Mucosa of descending colon (tissue), 3 donors: ENCODE measurements around the gene SLC9A3. TPM values are rescaled to one million over a fixed set of nuclear protein-coding genes. Genes with fewer than 3 reads are reported as not detected.

Experiments
- ATAC-seq: fragments of 200-7000 bp; cut with Tn5 transposase; one replicate; pipeline ENCODE4 v1.9.1; 2020; ENCODE audit warnings: mild to moderate bottlenecking, moderate library complexity
- DNase-seq, 3 donors: peaks; one replicate each; pipeline ENCODE4 v3.0.0-alpha.2; 2020
- H3K36me3 ChIP-seq: fragments of 200-600 bp; one replicate; pipeline ENCODE4 v1.8.0; 2021; ENCODE audit warnings: low read depth, mild to moderate bottlenecking
- H3K4me1 ChIP-seq: fragments of 200-600 bp; one replicate; pipeline ENCODE4 v1.8.0; 2021; ENCODE audit warnings: low read depth, mild to moderate bottlenecking
- H3K4me3 ChIP-seq: fragments of 200-600 bp; one replicate; pipeline ENCODE4 v1.8.0; 2021; ENCODE audit warnings: mild to moderate bottlenecking
- H3K9me3 ChIP-seq: fragments of 200-600 bp; one replicate; pipeline ENCODE4 v1.8.0; 2021; ENCODE audit warnings: mild to moderate bottlenecking
- intact Hi-C, 2 donors: fragments of 100-400 bp; cut with DNase I in 1 of 2; cut with micrococcal nuclease in 1 of 2; formaldehyde crosslinking; loops; one replicate each; pipeline versions ENCODE4 v1.11.0 to v1.11.1; 2022; cut with DNase I, micrococcal nuclease
- total RNA-seq, 3 donors: library from RNA; stranded (reverse); fragmentation: NEBNext Ultra II Directional in 2 of 3; extraction: Animal tissue kit (Norgen Biotek cat#: 25700) in 2 of 3; gene quantifications; one replicate each; pipeline versions ENCODE4 v1.2.1 to v1.2.4, GENCODE V29; 2021 to 2023
- TF ChIP-seq, protein P1 (sequence below): fragments of 200-600 bp; IDR thresholded peaks from one replicate; pipeline ENCODE4 v1.8.0; 2022; ENCODE audit warnings: antibody characterized with exemption, mild to moderate bottlenecking
- donor health status: DM: no; HTN: no; CAD: no; lungs with moderate emphysema.
- donor health status: DM: no; HTN: no; CAD: no.
- donor health status: DM: no; HTN: yes; CAD: no.

The SLC9A3 gene
- total RNA-seq, 3 donors from 2014 or later: 29.2 to 272 (median 77.7) TPM

GRCh38 chr5:537621-538071 lies 13.4 kb upstream of the SLC9A3 start:
- TF ChIP-seq, protein P1, sequence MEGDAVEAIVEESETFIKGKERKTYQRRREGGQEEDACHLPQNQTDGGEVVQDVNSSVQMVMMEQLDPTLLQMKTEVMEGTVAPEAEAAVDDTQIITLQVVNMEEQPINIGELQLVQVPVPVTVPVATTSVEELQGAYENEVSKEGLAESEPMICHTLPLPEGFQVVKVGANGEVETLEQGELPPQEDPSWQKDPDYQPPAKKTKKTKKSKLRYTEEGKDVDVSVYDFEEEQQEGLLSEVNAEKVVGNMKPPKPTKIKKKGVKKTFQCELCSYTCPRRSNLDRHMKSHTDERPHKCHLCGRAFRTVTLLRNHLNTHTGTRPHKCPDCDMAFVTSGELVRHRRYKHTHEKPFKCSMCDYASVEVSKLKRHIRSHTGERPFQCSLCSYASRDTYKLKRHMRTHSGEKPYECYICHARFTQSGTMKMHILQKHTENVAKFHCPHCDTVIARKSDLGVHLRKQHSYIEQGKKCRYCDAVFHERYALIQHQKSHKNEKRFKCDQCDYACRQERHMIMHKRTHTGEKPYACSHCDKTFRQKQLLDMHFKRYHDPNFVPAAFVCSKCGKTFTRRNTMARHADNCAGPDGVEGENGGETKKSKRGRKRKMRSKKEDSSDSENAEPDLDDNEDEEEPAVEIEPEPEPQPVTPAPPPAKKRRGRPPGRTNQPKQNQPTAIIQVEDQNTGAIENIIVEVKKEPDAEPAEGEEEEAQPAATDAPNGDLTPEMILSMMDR: no peak
- ATAC-seq (no peak), DNase-seq (peak in 1 of 3 donors; percentile 44)
- Histone ChIP-seq H3K4me1 (no peaks in the 10 kb centered on the region), H3K4me3 (no peak overlapping the region), H3K36me3 (no peaks in the 10 kb centered on the region), H3K9me3 (no peaks in the 10 kb centered on the region)
- intact Hi-C loops: no loop called here

GRCh38 chr5:537098-537497 lies 12.8 kb upstream of the SLC9A3 start:
- intact Hi-C loops: no loop called here
- Histone ChIP-seq H3K9me3 (no peaks in the 10 kb centered on the region), H3K4me3 (no peak overlapping the region), H3K36me3 (no peaks in the 10 kb centered on the region), H3K4me1 (no peaks in the 10 kb centered on the region)
- TF ChIP-seq, protein P1: no peak
- peak in 1 of 3 donors; percentile 46 for DNase-seq
- no peak for ATAC-seq

DNA sequence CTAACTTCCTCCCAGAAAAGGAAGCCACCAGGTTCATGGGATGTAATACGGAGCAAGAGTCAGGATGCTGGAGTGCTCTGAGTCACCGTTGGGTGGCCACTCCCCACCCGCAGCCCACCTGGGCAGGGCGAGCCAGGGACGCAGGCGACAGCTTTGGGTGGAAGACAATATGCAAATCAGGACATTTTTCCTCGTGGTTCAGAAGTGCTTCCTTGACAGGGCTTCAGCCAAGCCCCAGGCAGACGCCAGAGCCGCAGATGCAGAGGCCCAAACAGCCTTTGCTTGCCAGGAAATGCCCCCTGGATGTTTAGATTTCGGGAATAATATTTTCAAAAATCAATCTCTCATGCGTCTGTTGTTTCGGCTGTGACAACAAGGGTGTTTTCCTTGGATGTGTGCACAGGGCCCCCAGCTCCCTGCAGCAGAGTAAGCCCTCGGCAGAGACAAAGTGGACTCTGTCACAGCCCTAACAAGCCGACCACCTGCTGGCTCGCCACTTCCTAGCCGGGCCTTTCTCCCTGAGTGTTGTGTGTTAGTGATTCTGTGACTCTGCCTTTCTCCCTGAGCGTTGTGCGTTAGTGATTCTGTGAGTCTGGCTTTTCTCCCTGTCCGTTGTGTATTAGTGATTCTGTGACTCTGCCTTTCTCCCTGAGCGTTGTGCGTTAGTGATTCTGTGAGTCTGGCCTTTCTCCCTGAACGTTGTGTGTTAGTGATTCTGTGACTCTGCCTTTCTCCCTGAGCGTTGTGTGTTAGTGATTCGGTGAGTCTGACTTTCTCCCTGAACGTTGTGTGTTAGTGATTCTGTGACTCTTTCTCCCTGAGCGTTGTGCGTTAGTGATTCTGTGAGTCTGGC lies 11.8 kb upstream of the SLC9A3 start:
- Histone ChIP-seq H3K4me1 (no peaks in the 10 kb centered on the region), H3K36me3 (no peaks in the 10 kb centered on the region), H3K9me3 (no peaks in the 10 kb centered on the region), H3K4me3 (no peak overlapping the region)
- TF ChIP-seq, protein P1: no peak
- intact Hi-C loops: no loop called here
- ATAC-seq: peak; percentile 43
- peak in 1 of 3 donors; percentile 19 for DNase-seq

- TF ChIP-seq, protein P1: no peak
- H3K36me3 ChIP-seq: no peaks in the 10 kb centered on the region
- no peak overlapping the region for H3K4me3 ChIP-seq
- no peaks in the 10 kb centered on the region for H3K9me3 ChIP-seq
- ATAC-seq (no peak), DNase-seq (peak in 1 of 3 donors; percentile 43)
- no peaks in the 10 kb centered on the region for H3K4me1 ChIP-seq
- intact Hi-C loops: no loop called here
These were observed 10.8 kb upstream of the SLC9A3 start for GRCh38 chr5:534743-535671.

- no peaks in the 10 kb centered on the region for H3K4me1 ChIP-seq
- H3K4me3 ChIP-seq: no peak overlapping the region
- H3K36me3 ChIP-seq: no peaks in the 10 kb centered on the region
- no peaks in the 10 kb centered on the region for H3K9me3 ChIP-seq
- TF ChIP-seq, protein P1: no peak
- intact Hi-C loops: no loop called here
- ATAC-seq (no peak), DNase-seq (peak in 1 of 3 donors; percentile 44)
These were observed 9.9 kb upstream of the SLC9A3 start for GRCh38 chr5:533955-534742.
